Measurements from ENCODE around the gene ZNF311. TPM values are rescaled to one million over a fixed set of nuclear protein-coding genes. Genes with fewer than 3 reads are reported as not detected.
"Not testable (repeated sequence)": the region's sequence is repeated elsewhere in the genome, so short reads cannot be mapped to it uniquely, and the experiment has no call there.

ZNF311 gene
- total and polyA plus RNA-seq, 2 donors: 0.76 to 0.80 TPM

GRCh38 chr6:28960846-28961500, 44.1 kb downstream of the ZNF311 start:
- peaks cover 0 to 6% of the 10 kb centered on the region in 2 donors for H3K27me3 ChIP-seq (ENCODE audit: control insufficient read depth in 2 of 2, insufficient read depth in 1 of 2, low read length in 1 of 2)
- WGBS: 99% methylated on average over 4 of the region's 4 CpGs

DNA sequence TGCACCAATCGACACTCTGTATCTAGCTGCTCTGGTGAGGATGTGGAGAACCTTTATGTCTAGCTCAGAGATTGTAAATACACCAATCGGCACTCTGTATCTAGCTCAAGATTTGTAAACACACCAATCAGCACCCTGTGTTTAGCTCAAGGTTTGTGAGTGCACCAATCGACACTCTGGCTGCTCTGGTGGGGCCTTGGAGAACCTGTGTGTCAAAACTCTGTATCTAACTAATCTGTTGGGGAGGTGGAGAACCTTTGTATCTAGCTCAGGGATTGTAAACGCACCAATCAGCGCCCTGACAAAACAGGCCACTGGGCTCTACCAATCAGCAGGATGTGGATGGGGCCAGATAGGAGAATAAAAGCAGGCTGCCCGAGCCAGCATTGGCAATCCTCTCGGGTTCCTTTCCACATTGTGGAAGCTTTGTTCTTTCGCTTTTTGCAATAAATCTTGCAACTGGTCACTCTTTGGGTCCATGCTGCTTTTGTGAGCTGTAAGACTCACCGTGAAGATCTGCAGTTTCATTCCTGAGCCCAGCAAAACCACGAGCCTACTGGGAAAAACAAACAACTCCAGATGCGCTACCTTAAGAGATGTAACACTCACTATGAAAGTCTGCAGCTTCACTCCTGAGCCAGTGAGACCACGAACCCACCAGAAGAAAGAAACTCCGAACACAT, 46.4 kb downstream of the ZNF311 start:
- H3K4me1 ChIP-seq (ENCODE audit: control insufficient read depth in 2 of 2, insufficient read depth in 2 of 2, low read length in 2 of 2); H3K9me3 ChIP-seq (ENCODE audit: control insufficient read depth in 2 of 2, insufficient read depth in 1 of 2, low read length in 1 of 2); H3K36me3 ChIP-seq (ENCODE audit: control insufficient read depth in 2 of 2, insufficient read depth in 2 of 2, low read length in 1 of 2); DNase-seq (ENCODE audit: low read depth in 6 of 9, low spot score in 9 of 9); H3K27ac ChIP-seq (ENCODE audit: low read depth in 1 of 2, low read length in 1 of 2); H3K4me3 ChIP-seq (ENCODE audit: low read length in 2 of 2): not testable (repeated sequence)
- H3K27me3 ChIP-seq (ENCODE audit: control insufficient read depth in 2 of 2, insufficient read depth in 1 of 2, low read length in 1 of 2): peaks cover 11 to 24% of the 10 kb centered on the region in 2 donors
- 81% methylated on average over 13 of the region's 13 CpGs for WGBS

More at GRCh38 chr6:28960846-28961500, 44.1 kb downstream of the ZNF311 start:
- no peaks in the 10 kb centered on the region for H3K36me3 ChIP-seq (ENCODE audit: control insufficient read depth in 2 of 2, insufficient read depth in 2 of 2, low read length in 1 of 2)
- H3K9me3 ChIP-seq (ENCODE audit: control insufficient read depth in 2 of 2, insufficient read depth in 1 of 2, low read length in 1 of 2): no peaks in the 10 kb centered on the region
- H3K27ac ChIP-seq (ENCODE audit: low read depth in 1 of 2, low read length in 1 of 2): no peak overlapping the region
- H3K4me1 ChIP-seq (ENCODE audit: control insufficient read depth in 2 of 2, insufficient read depth in 2 of 2, low read length in 2 of 2): no peaks in the 10 kb centered on the region
- no peak for DNase-seq (ENCODE audit: low read depth in 6 of 9, low spot score in 9 of 9)
- no peak overlapping the region for H3K4me3 ChIP-seq (ENCODE audit: low read length in 2 of 2)

DNA sequence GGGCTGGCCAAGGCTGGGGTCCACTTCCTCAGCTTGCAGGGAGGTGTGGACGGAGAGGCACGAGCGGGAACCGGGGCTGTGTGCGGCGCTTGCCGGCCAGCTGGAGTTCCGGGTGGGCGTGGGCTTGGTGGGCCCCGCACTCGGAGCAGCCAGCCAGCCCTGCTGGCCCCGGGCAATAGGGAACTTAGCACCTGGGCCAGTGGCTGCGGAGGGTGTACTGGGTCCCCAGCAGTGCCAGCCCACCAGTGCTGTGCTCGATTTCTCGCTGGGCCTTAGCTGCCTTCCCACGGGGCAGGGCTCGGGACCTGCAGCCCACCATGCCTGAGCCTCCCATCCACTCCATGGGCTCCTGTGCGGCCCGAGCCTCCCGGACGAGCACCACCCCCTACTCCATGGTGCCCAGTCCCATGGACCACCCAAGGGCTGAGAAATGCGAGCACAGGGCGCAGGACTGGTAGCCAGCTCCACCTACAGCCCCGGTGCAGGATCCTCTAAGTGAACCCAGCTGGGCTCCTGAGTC, 47.3 kb downstream of the ZNF311 start:
- H3K27ac ChIP-seq (ENCODE audit: low read depth in 1 of 2, low read length in 1 of 2); H3K36me3 ChIP-seq (ENCODE audit: control insufficient read depth in 2 of 2, insufficient read depth in 2 of 2, low read length in 1 of 2); DNase-seq (ENCODE audit: low read depth in 6 of 9, low spot score in 9 of 9); H3K9me3 ChIP-seq (ENCODE audit: control insufficient read depth in 2 of 2, insufficient read depth in 1 of 2, low read length in 1 of 2); H3K4me1 ChIP-seq (ENCODE audit: control insufficient read depth in 2 of 2, insufficient read depth in 2 of 2, low read length in 2 of 2); H3K4me3 ChIP-seq (ENCODE audit: low read length in 2 of 2): not testable (repeated sequence)
- 97% methylated on average over 24 of the region's 24 CpGs for WGBS
- peaks cover 15 to 33% of the 10 kb centered on the region in 2 donors for H3K27me3 ChIP-seq (ENCODE audit: control insufficient read depth in 2 of 2, insufficient read depth in 1 of 2, low read length in 1 of 2)

GRCh38 chr6:28956331-28956730, 48.8 kb downstream of the ZNF311 start:
- 92% methylated on average over 3 of the region's 3 CpGs for WGBS
- no peaks in the 10 kb centered on the region for H3K9me3 ChIP-seq (ENCODE audit: control insufficient read depth in 2 of 2, insufficient read depth in 1 of 2, low read length in 1 of 2)
- DNase-seq (ENCODE audit: low read depth in 6 of 9, low spot score in 9 of 9): no peak
- peaks cover 24 to 46% of the 10 kb centered on the region in 2 donors for H3K27me3 ChIP-seq (ENCODE audit: control insufficient read depth in 2 of 2, insufficient read depth in 1 of 2, low read length in 1 of 2)
- no peak overlapping the region for H3K27ac ChIP-seq (ENCODE audit: low read depth in 1 of 2, low read length in 1 of 2)
- peaks cover 0 to 7% of the 10 kb centered on the region in 2 donors for H3K4me1 ChIP-seq (ENCODE audit: control insufficient read depth in 2 of 2, insufficient read depth in 2 of 2, low read length in 2 of 2)
- no peak overlapping the region for H3K4me3 ChIP-seq (ENCODE audit: low read length in 2 of 2)
- H3K36me3 ChIP-seq (ENCODE audit: control insufficient read depth in 2 of 2, insufficient read depth in 2 of 2, low read length in 1 of 2): no peaks in the 10 kb centered on the region

- 7% methylated on average over 22 of the region's 22 CpGs for WGBS
- Histone ChIP-seq H3K4me1 (ENCODE audit: control insufficient read depth in 2 of 2, insufficient read depth in 2 of 2, low read length in 2 of 2) (peaks cover 0 to 7% of the 10 kb centered on the region in 2 donors), H3K36me3 (ENCODE audit: control insufficient read depth in 2 of 2, insufficient read depth in 2 of 2, low read length in 1 of 2) (no peaks in the 10 kb centered on the region), H3K27me3 (ENCODE audit: control insufficient read depth in 2 of 2, insufficient read depth in 1 of 2, low read length in 1 of 2) (peaks cover 24 to 46% of the 10 kb centered on the region in 2 donors), H3K27ac (ENCODE audit: low read depth in 1 of 2, low read length in 1 of 2) (no peak overlapping the region), H3K9me3 (ENCODE audit: control insufficient read depth in 2 of 2, insufficient read depth in 1 of 2, low read length in 1 of 2) (peaks cover 0 to 4% of the 10 kb centered on the region in 2 donors), H3K4me3 (ENCODE audit: low read length in 2 of 2) (peak overlapping the region in 1 of 2 donors; percentile 19)
- DNase-seq (ENCODE audit: low read depth in 6 of 9, low spot score in 9 of 9): no peak
Observed at GRCh38 chr6:28953585-28954258, 51.4 kb downstream of the ZNF311 start.

GRCh38 chr6:28953039-28953584, 52.0 kb downstream of the ZNF311 start:
- DNase-seq (ENCODE audit: low read depth in 6 of 9, low spot score in 9 of 9): peak in 3 of 9 donors; percentile 6 to 50 (median 44)
- Histone ChIP-seq H3K27ac (ENCODE audit: low read depth in 1 of 2, low read length in 1 of 2) (no peak overlapping the region), H3K4me3 (ENCODE audit: low read length in 2 of 2) (peak overlapping the region in 1 of 2 donors; percentile 19), H3K9me3 (ENCODE audit: control insufficient read depth in 2 of 2, insufficient read depth in 1 of 2, low read length in 1 of 2) (peaks cover 0 to 4% of the 10 kb centered on the region in 2 donors), H3K4me1 (ENCODE audit: control insufficient read depth in 2 of 2, insufficient read depth in 2 of 2, low read length in 2 of 2) (peaks cover 0 to 7% of the 10 kb centered on the region in 2 donors), H3K27me3 (ENCODE audit: control insufficient read depth in 2 of 2, insufficient read depth in 1 of 2, low read length in 1 of 2) (peaks cover 24 to 46% of the 10 kb centered on the region in 2 donors), H3K36me3 (ENCODE audit: control insufficient read depth in 2 of 2, insufficient read depth in 2 of 2, low read length in 1 of 2) (no peaks in the 10 kb centered on the region)
- 33% methylated on average over 13 of the region's 13 CpGs for WGBS

- peaks cover 21 to 33% of the 10 kb centered on the region in 2 donors for H3K27me3 ChIP-seq (ENCODE audit: control insufficient read depth in 2 of 2, insufficient read depth in 1 of 2, low read length in 1 of 2)
- not testable (repeated sequence) for DNase-seq (ENCODE audit: low read depth in 6 of 9, low spot score in 9 of 9); H3K36me3 ChIP-seq (ENCODE audit: control insufficient read depth in 2 of 2, insufficient read depth in 2 of 2, low read length in 1 of 2); H3K4me3 ChIP-seq (ENCODE audit: low read length in 2 of 2); H3K4me1 ChIP-seq (ENCODE audit: control insufficient read depth in 2 of 2, insufficient read depth in 2 of 2, low read length in 2 of 2); H3K27ac ChIP-seq (ENCODE audit: low read depth in 1 of 2, low read length in 1 of 2); H3K9me3 ChIP-seq (ENCODE audit: control insufficient read depth in 2 of 2, insufficient read depth in 1 of 2, low read length in 1 of 2)
- 98% methylated on average over 41 of the region's 41 CpGs for WGBS
Observed at GRCh38 chr6:28949656-28950195, 55.4 kb downstream of the ZNF311 start.

GRCh38 chr6:28948782-28949486, 56.2 kb downstream of the ZNF311 start:
- peaks cover 0 to 4% of the 10 kb centered on the region in 2 donors for H3K9me3 ChIP-seq (ENCODE audit: control insufficient read depth in 2 of 2, insufficient read depth in 1 of 2, low read length in 1 of 2)

More at GRCh38 chr6:28948782-28949486, 56.2 kb downstream of the ZNF311 start:
- H3K27ac ChIP-seq (ENCODE audit: low read depth in 1 of 2, low read length in 1 of 2): no peak overlapping the region
- 95% methylated on average over 23 of the region's 23 CpGs for WGBS
- no peak for DNase-seq (ENCODE audit: low read depth in 6 of 9, low spot score in 9 of 9)
- H3K4me3 ChIP-seq (ENCODE audit: low read length in 2 of 2): no peak overlapping the region
- H3K4me1 ChIP-seq (ENCODE audit: control insufficient read depth in 2 of 2, insufficient read depth in 2 of 2, low read length in 2 of 2): peaks cover 3 to 4% of the 10 kb centered on the region in 2 donors
- H3K36me3 ChIP-seq (ENCODE audit: control insufficient read depth in 2 of 2, insufficient read depth in 2 of 2, low read length in 1 of 2): no peaks in the 10 kb centered on the region
- peaks cover 15 to 28% of the 10 kb centered on the region in 2 donors for H3K27me3 ChIP-seq (ENCODE audit: control insufficient read depth in 2 of 2, insufficient read depth in 1 of 2, low read length in 1 of 2)

Measured in thymus (tissue), 11 donors.